K562 (cell line): ENCODE data around the gene PTPN9. TPM values are rescaled to one million over a fixed set of nuclear protein-coding genes. Genes with fewer than 3 reads are reported as not detected.

Experiments
- ATF7 ChIP-seq: fragments of 450-650 bp; IDR thresholded peaks from 2 replicates; pipeline ENCODE4 v1.7.1; 2014; ENCODE audit warnings: mild to moderate bottlenecking, moderate library complexity
- ESRRA ChIP-seq: fragments of 450-650 bp; IDR thresholded peaks from 2 replicates; pipeline ENCODE4 v1.6.1; 2014; ENCODE audit warnings: low read depth, mild to moderate bottlenecking, moderate library complexity, borderline replicate concordance
- FUS ChIP-seq: fragments of 200-400 bp; formaldehyde crosslinking; optimal IDR thresholded peaks from 2 replicates; pipeline ENCODE3; 2017; ENCODE audit warnings: low read depth, low read length
- HDAC2 ChIP-seq: fragments of 450-650 bp; IDR thresholded peaks from 2 replicates; pipeline ENCODE4 v1.6.1; 2016; ENCODE audit warnings: mild to moderate bottlenecking
- KDM1A ChIP-seq, 2 experiments: fragments of 450-650 bp; IDR thresholded peaks; 2 replicates each; pipeline ENCODE4 v1.6.1; 2016; ENCODE audit warnings: mild to moderate bottlenecking in 2 of 2
- MEIS2 ChIP-seq: fragments of 450-650 bp; IDR thresholded peaks from 2 replicates; pipeline ENCODE4 v1.6.1; 2014; ENCODE audit warnings: mild to moderate bottlenecking; ENCODE audit not compliant: partially characterized antibody
- NUFIP1 ChIP-seq: fragments of 450-650 bp; IDR thresholded peaks from 2 replicates; pipeline ENCODE4 v1.6.1; 2018; ENCODE audit not compliant: partially characterized antibody
- TCF7L2 ChIP-seq: fragments of 150-350 bp; IDR thresholded peaks from 2 replicates; pipeline ENCODE4 v1.6.1; 2016; ENCODE audit warnings: low read depth, mild to moderate bottlenecking, low read length, moderate library complexity
- THRA ChIP-seq: fragments of 450-650 bp; IDR thresholded peaks from 2 replicates; pipeline ENCODE4 v1.6.1; 2017; ENCODE audit warnings: mild to moderate bottlenecking, moderate library complexity
- ZC3H4 ChIP-seq: sonication (generic); formaldehyde crosslinking; IDR thresholded peaks from 2 replicates; pipeline ENCODE4 v1.9.0; 2021; ENCODE audit warnings: missing genetic modification reagents, borderline replicate concordance
- ZNF124 ChIP-seq: sonication (generic); formaldehyde crosslinking; IDR thresholded peaks from 2 replicates; pipeline ENCODE4 v1.8.1; 2022; ENCODE audit warnings: missing genetic modification reagents
- ZNF232 ChIP-seq: sonication (generic); formaldehyde crosslinking; IDR thresholded peaks from 2 replicates; pipeline ENCODE4 v1.8.0; 2022; ENCODE audit warnings: mild to moderate bottlenecking, missing genetic modification reagents
- polyA plus RNA-seq, 8 experiments: library from polyadenylated mRNA; depleted of rRNA in 4 of 8; stranded (reverse) in 5 of 8; unstranded in 3 of 8; fragments of >200 nt; fragmentation: Nextera tagmentation in 2 of 8; fragmentation: Illumina TruSeq in 1 of 8; extraction: Ambion mirVana in 2 of 8; extraction: Trizol in 1 of 8; gene quantifications; 2 replicates each; pipeline versions ENCODE4 v1.2.1 to v1.2.3, GENCODE V29; 2011 to 2014; ENCODE audit warnings: inconsistent platforms in 1 of 8, missing spikeins in 1 of 8
- total RNA-seq, 7 experiments: library from RNA; depleted of rRNA in 6 of 7; stranded (reverse); fragments of >200 nt in 6 of 7; fragmentation: Illumina TruSeq in 2 of 7; extraction: Trizol in 2 of 7; gene quantifications; 2 replicates each; pipeline versions ENCODE4 v1.2.1 to v1.2.3, GENCODE V29; 2011 to 2021; ENCODE audit warnings: low replicate concordance in 1 of 7

PTPN9 gene
- total and polyA plus RNA-seq, 9 of the 15 experiments (the other 6 are each of a cell fraction or from before 2014, with no cell fraction given): 5.0 to 24.0 (median 14.2) TPM

GRCh38 chr15:75565062-75565970 is 13.8 kb downstream of the PTPN9 start (continued):
- TF ChIP-seq KDM1A (IDR thresholded peaks at IDR 0.05) (no peak), ZNF232 (CRISPR knock-in tag) (no peak), THRA (no peak), ZNF124 (CRISPR knock-in tag) (no peak), MEIS2 (peak; percentile 7), ATF7 (no peak), ESRRA (no peak), FUS (no peak), NUFIP1 (no peak), HDAC2 (no peak), ZC3H4 (no peak), TCF7L2 (no peak)
